HG03045 (cell line): Measurements from ENCODE around the gene MUC5B.
"Not testable (repeated sequence)": the region's sequence is repeated elsewhere in the genome, so short reads cannot be mapped to it uniquely, and the experiment has no call there.

Experiments
- ATAC-seq: cut with Tn5 transposase; IDR thresholded peaks from one replicate; pipeline ENCODE4 v1.9.1; 2021; ENCODE audit warnings: mild to moderate bottlenecking, moderate library complexity; ENCODE audit not compliant: unreplicated experiment

The MUC5B gene, protein sequence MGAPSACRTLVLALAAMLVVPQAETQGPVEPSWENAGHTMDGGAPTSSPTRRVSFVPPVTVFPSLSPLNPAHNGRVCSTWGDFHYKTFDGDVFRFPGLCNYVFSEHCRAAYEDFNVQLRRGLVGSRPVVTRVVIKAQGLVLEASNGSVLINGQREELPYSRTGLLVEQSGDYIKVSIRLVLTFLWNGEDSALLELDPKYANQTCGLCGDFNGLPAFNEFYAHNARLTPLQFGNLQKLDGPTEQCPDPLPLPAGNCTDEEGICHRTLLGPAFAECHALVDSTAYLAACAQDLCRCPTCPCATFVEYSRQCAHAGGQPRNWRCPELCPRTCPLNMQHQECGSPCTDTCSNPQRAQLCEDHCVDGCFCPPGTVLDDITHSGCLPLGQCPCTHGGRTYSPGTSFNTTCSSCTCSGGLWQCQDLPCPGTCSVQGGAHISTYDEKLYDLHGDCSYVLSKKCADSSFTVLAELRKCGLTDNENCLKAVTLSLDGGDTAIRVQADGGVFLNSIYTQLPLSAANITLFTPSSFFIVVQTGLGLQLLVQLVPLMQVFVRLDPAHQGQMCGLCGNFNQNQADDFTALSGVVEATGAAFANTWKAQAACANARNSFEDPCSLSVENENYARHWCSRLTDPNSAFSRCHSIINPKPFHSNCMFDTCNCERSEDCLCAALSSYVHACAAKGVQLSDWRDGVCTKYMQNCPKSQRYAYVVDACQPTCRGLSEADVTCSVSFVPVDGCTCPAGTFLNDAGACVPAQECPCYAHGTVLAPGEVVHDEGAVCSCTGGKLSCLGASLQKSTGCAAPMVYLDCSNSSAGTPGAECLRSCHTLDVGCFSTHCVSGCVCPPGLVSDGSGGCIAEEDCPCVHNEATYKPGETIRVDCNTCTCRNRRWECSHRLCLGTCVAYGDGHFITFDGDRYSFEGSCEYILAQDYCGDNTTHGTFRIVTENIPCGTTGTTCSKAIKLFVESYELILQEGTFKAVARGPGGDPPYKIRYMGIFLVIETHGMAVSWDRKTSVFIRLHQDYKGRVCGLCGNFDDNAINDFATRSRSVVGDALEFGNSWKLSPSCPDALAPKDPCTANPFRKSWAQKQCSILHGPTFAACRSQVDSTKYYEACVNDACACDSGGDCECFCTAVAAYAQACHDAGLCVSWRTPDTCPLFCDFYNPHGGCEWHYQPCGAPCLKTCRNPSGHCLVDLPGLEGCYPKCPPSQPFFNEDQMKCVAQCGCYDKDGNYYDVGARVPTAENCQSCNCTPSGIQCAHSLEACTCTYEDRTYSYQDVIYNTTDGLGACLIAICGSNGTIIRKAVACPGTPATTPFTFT (N-terminal part only)

DNA sequence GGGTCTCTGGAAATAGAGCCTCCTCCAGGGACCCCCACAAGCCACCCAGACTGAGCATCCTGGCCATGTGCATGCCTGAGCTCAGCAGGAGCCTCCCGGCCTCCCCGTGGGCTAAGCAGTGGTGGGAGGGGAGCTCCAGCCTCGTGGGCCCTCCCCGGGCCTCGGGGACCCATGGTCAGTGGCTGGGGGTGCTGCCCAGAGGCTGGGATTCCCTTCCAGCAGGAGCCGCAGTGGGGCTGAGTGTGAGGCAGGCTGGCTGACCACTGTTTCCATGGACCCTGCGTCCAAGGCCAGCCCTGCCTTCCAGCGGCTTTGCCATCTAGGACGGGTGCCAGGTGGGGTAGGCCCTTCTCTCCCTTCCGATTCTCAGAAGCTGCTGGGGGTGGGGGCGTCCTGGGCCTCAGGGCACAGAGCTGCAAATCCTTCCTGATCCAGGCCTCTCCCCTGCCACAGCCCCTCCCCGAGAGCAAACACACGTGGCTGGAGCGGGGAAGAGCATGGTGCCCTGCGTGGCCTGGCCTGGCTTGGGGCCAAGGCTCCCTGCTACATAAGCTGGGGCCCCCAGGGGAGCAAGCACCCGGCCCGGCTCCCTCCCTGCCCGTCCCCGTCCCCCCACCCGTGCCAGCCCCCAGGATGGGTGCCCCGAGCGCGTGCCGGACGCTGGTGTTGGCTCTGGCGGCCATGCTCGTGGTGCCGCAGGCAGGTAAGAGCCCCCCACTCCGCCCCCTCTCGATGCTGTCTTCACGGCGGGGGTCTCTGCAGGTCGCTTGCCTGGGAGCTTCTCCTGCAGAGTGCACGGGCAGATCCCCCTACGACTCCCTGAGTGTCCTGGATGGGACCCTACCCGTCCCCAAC lies at the start of gene MUC5B:
MUC5B (plus strand) TSS at position 576 of the 855 bp plus-strand sequence; CDS start at position 634, 58 bp downstream.
- ATAC-seq, result no peak

DNA sequence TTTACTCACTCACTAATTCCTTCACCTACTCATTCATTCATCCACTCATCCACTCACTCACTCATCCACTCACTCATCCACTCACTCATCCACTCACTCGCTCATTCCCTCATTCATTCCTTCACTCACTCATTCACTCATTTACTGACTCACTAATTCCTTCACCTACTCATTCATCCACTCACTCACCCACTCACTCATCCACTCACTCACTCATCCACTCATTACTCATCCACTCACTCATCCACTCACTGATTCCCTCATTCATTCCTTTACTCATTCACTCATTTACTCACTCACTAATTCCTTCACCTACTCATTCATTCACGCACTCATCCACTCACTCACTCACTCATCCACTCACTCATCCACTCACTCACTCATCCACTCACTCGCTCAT lies 49.5 kb upstream of the MUC5B start:
- ATAC-seq, result not testable (repeated sequence)

DNA sequence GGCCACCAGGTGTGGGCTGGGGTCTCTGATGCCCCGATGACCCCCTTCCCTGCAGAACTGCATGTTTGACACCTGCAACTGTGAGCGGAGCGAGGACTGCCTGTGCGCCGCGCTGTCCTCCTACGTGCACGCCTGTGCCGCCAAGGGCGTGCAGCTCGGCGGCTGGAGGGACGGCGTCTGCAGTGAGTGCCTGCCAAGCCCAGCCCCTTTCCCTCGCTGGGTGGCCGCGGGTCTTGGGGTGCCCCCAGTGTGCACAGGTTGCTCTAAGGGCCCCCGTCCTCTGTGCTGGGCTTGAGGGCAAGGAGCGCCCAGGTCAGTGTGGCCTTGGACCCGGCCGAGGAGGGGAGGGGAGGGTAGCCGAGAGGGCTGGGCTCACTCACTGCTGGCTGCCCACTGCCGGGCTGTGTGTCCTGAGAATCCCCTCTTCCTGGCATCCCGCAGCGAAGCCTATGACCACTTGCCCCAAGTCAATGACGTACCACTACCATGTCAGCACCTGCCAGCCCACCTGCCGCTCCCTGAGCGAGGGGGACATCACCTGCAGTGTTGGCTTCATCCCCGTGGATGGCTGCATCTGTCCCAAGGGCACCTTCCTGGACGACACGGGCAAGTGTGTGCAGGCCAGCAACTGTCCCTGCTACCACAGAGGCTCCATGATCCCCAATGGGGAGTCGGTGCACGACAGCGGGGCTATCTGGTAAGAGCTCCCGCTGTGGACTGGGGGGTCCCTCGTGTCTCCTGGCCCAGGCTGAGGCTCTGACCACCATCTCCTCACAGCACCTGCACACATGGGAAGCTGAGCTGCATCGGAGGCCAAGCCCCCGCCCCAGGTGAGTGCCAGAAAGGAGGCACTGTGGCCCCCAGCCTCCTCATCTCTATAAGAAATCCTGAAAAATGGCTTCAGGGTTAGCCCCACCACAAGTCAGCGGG lies 48.2 kb upstream of the MUC5B start:
- ATAC-seq, result no peak

DNA sequence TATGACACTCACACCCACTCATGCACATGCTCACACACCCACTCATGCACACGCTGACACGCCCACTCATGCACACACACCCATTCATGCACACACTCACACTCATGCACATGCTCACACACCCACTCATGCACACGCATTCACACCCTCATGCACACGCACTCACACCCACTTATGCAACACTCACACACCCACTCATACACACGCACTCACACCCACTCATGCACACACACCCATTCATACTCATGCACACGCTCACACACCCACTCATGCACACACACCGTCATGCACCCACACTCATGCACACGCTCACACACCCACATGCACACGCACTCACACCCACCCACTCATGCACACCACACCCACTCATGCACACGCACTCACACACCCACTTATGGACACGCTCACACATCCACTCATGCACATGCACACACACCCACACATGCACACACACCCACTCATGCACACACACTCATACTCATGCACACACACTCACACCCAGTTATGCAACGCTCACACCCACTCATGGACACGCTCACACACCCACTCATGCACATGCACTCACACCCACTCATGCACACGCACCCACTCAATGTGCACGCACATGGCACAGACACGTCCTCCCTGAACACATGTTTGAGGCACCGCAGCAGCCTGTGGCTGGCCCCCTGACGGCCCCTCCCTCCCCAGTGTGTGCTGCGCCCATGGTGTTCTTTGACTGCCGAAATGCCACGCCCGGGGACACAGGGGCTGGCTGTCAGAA lies 47.2 kb upstream of the MUC5B start:
- ATAC-seq, result no peak

DNA sequence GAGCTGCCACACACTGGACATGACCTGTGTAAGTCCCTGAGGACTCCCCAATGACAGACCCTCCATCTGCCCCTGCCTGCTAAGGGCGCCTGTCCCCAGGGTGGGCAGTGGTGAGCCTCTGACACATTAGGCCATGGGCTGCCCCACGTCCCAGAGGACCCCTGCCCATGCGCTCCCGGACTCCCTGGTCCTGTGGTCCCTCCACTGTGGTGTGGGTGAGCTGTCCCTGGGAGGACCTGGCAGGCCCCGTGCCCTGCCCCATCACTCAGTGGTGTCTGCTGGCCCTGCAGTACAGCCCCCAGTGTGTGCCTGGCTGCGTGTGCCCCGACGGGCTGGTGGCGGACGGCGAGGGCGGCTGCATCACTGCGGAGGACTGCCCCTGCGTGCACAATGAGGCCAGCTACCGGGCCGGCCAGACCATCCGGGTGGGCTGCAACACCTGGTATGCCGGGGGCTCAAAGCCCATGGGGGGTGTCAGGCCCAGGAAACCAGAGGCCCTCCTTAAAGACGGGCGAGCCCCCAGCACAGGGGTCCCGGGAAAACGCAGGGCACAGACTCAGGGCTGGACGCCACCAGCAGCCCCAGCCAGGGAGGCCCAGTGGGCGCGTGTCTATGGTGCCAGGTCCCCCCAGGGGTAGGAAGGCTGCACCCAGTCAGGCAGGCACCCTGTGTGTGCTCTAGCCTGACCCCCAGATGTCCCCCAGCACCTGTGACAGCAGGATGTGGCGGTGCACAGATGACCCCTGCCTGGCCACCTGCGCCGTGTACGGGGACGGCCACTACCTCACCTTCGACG lies 46.4 kb upstream of the MUC5B start:
- ATAC-seq, result no peak

DNA sequence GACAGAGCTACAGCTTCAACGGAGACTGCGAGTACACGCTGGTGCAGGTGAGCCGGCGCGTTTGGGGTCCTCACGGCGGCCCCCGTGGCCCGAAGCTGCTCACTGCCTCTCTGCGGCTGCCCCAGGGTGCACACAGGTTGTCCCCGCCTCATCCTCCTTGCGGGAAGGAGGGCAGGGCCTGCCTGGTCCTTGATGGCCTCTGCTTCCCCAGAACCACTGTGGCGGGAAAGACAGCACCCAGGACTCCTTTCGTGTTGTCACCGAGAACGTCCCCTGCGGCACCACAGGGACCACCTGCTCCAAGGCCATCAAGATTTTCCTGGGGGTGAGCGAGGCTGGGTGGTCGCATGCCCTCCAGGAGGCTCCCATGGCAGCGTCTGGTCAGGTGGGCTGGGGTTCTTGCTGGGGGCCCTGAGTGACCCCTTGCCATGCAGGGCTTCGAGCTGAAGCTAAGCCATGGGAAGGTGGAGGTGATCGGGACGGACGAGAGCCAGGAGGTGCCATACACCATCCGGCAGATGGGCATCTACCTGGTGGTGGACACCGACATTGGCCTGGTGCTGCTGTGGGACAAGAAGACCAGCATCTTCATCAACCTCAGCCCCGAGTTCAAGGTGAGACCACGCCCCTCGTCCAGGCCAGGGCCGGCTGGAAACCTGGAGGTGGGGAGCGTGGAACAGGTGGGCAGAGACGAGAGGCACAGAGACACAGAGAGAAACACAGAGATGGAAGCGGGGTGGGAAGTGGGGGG lies 45.7 kb upstream of the MUC5B start:
- no peak for ATAC-seq

DNA sequence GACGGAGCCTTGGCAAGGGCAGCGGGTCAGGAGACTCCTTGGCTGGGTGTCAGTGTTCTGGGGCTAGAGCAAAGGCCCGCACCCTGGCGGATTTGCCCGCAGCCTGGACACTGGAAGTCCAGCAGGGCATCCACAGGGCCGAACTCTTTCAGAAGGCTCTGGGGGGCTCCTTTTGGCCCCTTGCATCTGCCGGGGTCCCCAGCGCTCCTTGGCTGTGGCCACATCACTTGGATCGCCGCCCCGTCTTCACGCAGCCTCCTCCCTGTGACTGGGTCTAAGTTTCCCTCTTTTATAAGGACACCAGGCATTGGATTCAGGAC lies 45.1 kb upstream of the MUC5B start:
- ATAC-seq, result no peak

DNA sequence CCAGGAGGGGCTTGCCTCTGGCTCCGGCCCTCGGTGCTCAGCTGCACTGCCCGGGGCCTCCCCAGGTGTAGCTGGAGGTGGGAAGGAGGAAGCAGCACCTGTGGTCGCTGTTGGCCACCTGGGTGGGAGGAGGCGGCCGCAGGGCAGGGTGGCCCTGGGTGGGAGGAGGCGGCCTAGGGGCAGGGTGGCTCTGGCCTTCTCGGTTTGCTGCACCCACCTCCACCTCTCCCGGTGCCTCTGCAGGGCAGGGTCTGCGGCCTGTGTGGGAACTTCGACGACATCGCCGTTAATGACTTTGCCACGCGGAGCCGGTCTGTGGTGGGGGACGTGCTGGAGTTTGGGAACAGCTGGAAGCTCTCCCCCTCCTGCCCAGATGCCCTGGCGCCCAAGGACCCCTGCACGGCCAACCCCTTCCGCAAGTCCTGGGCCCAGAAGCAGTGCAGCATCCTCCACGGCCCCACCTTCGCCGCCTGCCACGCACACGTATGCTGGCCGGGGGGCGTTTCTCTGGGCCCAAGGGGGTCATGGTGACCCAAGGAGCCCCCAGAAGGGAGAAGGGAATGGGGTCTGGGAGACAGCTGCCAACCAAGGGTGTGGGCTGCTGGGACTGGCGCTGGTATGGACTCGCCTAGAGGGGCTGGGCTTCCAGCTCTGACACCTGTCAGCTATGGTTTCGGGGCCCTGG lies 44.5 kb upstream of the MUC5B start:
- no peak for ATAC-seq

DNA sequence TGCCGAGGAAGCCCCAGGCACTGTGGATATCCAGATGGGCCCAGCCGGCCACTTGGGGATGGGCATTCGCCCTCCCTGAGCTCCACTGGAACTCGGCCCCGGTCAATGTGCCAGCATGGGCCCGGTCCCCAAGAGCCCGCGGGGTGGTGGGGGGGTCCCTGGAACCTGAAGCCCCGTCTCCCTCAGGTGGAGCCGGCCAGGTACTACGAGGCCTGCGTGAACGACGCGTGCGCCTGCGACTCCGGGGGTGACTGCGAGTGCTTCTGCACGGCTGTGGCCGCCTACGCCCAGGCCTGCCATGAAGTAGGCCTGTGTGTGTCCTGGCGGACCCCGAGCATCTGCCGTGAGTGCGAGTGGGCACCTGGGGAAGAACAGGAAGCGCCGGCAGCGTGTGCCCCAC lies 44.0 kb upstream of the MUC5B start:
- ATAC-seq, result no peak

DNA sequence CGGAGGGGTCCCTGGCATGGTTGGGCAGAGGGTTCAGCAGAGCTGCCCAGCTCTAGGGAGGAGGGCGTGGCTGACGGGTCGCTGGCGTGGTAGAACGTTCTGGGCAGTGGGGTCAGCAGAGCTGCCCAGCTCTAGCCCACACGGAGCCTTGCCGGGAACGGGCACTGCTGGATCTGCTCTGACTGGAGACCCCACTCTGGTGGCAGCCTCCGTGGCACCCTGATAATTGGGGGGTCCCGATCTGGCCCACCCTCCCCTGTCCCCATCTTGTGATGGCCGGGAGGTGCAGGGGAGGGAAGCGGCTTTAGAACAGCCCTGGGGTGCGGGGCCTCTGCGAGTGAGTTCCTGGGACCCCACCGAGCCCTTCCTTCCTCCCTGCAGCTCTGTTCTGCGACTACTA lies 43.2 kb upstream of the MUC5B start:
- no peak for ATAC-seq

DNA sequence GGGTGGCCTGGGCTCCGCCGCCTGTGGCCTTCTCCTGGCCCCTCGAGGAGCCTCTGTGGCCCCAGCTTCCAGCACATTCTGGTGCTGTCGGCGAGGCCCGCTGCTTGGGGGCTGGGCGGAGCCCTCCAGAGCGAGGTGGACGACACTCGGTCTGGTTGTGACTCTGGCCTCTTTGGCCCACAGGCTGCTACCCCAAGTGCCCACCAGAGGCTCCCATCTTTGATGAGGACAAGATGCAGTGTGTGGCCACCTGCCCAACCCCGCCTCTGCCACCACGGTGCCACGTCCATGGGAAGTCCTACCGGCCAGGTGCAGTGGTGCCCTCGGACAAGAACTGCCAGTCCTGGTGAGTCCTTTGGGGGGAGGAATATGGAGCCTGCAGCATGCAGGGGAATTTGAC lies 42.7 kb upstream of the MUC5B start:
- ATAC-seq, result no peak

DNA sequence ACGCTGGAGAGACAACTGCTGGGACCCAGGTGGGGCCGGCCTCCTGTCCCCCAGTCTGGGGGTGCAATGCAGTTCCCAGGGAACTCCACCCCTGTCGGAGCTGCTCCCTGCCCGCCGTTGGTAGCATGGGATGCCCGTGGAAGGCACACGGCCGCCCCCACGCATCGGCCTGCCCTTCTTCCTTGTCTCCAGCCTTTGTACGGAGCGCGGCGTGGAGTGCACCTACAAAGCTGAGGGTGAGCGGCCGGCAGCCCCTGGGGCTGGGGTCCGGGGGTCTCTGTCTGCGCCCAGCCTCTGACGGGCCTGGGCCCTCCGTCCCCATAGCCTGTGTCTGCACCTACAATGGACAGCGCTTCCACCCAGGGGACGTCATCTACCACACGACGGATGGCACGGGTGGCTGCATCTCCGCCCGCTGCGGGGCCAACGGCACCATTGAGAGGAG lies 41.9 kb upstream of the MUC5B start:
- no peak for ATAC-seq

DNA sequence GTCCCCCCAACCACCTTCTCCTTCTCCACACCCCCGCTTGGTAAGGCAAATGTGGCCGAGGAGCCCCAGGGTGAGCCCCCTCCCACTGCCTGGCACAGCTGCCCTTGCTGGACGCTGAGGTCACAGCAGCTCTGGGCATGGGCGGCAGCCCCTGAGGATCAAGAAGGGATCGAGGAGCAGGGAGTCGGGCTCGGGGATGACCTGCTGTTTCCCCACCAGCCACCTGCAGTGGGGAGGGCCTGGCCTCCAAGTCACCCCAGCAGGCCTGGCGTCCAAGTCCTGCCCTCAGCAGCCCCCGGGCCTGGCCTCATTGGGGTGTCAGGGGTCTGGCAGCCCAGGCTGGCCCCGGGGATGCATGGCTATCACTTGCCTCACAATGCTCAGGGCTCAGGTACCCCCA lies 41.4 kb upstream of the MUC5B start:
- no peak for ATAC-seq

DNA sequence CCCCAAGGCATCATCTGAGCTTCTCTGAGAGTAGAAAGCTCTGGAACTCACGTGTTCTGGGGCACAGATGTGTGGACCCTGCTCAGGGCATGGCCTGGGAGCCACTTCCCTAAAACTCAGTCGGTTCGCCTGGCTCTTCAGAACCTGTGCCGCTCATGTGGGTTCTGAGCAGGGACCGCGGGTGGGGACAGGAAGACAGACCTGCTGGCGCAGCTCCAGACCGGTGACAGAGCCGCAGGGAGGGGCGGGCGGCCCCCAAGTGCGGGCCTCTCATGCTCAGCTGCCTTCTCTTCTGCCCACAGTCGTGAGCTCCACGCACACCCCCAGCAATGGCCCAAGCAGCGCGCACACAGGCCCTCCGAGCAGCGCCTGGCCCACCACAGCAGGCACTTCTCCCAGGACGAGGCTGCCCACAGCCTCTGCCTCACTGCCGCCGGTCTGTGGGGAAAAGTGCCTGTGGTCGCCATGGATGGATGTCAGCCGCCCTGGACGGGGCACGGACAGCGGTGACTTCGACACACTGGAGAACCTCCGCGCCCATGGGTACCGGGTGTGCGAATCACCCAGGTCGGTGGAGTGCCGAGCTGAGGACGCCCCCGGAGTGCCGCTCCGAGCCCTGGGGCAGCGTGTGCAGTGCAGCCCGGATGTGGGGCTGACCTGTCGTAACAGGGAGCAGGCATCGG lies 40.9 kb upstream of the MUC5B start:
- no peak for ATAC-seq

DNA sequence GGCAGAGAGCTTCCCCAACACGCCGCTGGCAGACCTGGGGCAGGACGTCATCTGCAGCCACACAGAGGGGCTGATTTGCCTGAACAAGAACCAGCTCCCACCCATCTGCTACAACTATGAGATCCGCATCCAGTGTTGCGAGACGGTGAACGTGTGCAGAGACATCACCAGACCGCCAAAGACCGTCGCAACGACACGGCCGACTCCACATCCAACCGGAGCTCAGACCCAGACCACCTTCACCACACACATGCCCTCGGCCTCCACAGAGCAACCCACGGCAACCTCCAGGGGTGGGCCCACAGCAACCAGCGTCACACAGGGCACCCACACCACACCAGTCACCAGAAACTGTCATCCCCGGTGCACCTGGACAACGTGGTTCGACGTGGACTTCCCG lies 38.7 kb upstream of the MUC5B start:
- not testable (repeated sequence) for ATAC-seq
